Ishikawa (cell line): Measurements from ENCODE around the gene RFPL1.

ENCODE experiments used
- FOXM1 ChIP-seq: IDR thresholded peaks from 2 replicates; pipeline ENCODE4 v1.6.1; 2012; ENCODE audit warnings: low read depth, borderline replicate concordance
- ZBTB7A ChIP-seq: IDR thresholded peaks from 2 replicates; pipeline ENCODE4 v1.6.1; 2012; ENCODE audit warnings: low read depth
- TF ChIP-seq, protein P1 (sequence below): IDR thresholded peaks from 2 replicates; pipeline ENCODE4 v1.6.1; 2012

- TF ChIP-seq FOXM1 (no peak), ZBTB7A (no peak)
- TF ChIP-seq, protein P1, sequence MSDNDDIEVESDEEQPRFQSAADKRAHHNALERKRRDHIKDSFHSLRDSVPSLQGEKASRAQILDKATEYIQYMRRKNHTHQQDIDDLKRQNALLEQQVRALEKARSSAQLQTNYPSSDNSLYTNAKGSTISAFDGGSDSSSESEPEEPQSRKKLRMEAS: no peak
Measured at GRCh38 chr22:29484642-29485041, 46.3 kb downstream of the RFPL1 start.
